Mesenteric fat pad (tissue), 1 donor: ENCODE measurements around the gene CMTM1. TPM values are rescaled to one million over a fixed set of nuclear protein-coding genes. Genes with fewer than 3 reads are reported as not detected.

Experiments used
- DNase-seq: peaks from one replicate; pipeline ENCODE4 v3.0.0-alpha.2; 2020; ENCODE audit warnings: low spot score
- long read RNA-seq: library from polyadenylated mRNA; unstranded; transcript quantifications from one replicate; pipeline ENCODE4 v2.0.0, GENCODE V29; 2020
- total RNA-seq: library from RNA; stranded (reverse); fragmentation: NEBNext Ultra II Directional; extraction: Animal tissue kit (Norgen Biotek cat#: 25700); gene quantifications from one replicate; pipeline ENCODE4 v1.2.1, GENCODE V29; 2021
- donor health status: DM: yes; HTN: yes; CAD: no.

The CMTM1 gene, protein sequence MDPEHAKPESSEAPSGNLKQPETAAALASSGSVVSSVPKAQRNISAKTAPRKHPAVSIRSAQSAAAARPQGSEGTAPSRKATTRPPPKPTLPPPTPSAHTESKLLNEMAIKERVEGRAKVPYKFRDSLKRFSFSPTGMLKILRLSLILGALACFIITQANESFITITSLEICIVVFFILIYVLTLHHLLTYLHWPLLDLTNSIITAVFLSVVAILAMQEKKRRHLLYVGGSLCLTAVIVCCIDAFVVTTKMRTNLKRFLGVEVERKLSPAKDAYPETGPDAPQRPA
- 6.4 TPM for total RNA-seq
- long read RNA-seq, partial matches to known transcripts, result 0 of 1 reads
- long read RNA-seq, other reads (novel, unspliced or antisense), result 1 of 1 reads

DNA sequence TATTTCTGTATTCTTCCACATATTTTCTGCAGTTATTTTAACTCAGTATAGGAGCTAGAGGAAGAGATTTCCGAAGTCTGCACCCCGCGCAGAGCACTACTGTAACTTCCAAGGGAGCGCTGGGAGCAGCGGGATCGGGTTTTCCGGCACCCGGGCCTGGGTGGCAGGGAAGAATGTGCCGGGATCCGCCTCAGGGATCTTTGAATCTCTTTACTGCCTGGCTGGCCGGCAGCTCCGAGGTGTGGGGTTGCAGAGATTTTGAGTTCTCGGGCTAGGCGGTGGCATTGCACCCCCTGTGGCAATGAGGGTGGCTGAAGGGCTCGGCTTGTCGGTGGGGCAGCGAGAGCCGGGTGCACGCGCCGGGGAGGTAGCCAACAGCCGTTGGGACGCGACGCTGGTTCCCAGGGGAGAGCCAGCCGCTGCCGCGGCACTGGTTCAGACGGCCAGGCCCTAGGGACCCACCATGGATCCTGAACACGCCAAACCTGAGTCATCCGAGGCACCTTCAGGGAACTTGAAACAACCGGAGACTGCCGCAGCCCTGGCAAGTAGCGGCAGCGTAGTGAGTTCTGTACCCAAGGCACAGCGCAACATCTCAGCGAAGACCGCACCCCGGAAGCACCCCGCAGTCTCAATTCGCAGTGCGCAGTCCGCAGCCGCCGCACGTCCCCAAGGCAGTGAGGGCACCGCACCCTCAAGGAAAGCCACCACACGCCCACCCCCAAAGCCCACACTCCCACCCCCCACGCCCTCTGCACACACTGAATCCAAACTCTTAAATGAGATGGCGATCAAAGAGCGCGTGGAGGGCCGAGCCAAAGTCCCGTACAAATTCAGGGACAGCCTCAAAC, at the start of gene CMTM1:
TSS of gene CMTM1 (plus strand) at position 389 of the 851 bp plus-strand sequence. CDS start at position 464, 75 bp downstream.
- DNase-seq, result no peak

GRCh38 chr16:66516509-66516807, 49.8 kb upstream of the CMTM1 start:
- DNase-seq, result no peak

DNA sequence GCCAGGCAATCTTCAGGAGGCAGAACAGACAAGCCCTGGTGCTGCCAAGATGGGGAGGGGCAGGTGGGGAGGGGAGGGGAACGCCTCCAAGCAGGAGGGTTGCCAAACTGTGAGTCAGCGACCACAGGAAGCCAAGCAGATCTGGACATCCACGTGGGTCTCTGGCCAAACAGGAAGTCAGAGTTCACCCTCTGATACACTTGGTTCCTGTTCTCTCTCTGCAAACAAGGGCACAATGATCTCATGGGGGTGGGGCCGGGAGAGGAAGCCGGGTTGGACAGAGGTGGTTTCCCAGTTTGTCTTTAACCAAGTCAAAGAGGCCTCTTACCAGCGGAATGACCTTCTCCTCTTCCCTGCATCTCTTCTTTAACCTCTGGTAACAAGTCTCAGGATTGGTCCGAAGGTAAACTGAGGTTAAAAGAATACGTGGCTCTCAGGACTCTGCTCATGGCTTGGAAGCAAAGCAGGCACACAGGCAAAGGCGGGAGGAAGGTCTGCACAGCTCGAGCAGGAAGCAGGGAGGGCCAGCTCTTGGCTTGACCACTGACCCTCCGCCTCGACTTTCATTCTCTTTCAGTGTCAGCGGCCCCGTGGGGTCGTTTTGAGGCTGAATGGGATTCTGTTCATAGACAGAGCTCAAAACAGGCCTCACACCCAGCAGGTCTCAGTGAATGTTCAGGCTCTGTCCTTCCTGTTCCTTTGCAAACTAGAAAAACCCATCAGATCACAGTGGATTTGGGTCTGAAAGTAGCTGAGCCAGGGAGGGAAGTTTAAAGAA, 49.2 kb upstream of the CMTM1 start:
- peak; percentile 97 for DNase-seq

DNA sequence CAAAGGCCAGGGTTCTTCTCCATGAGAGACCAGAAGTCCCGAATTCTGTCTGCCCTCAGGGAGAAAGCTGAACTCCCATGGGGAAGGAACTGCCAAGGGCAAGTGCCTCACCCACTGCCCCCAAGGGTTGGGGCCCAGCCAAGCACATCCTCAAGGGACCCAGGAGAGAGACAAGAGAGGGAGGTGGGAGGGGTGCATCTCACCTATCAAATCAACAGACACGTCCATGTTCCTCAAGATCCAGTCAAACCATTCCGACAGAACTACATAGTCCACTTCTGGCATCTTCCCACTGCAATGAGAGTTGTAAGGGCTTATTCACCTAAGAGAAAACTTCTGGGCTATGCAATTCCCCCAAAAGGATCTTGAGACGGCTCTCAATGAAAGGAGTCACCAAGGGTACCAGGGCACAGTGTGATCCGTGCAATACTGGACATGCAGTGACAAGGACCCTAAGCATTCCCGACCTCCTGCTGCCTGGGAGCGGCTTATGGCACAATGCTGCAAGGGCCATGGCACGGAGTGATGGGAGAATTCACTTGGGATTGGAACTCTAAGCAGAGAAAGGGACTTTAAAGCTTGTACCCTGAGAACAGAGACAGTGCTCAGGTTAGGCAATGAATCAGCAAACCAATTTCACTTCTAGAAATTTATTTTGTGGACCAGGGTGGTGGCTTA, 48.5 kb upstream of the CMTM1 start:
- DNase-seq, result peak; percentile 62

- DNase-seq, result peak; percentile 62
These were observed 46.5 kb upstream of the CMTM1 start for GRCh38 chr16:66519482-66520373.

DNA sequence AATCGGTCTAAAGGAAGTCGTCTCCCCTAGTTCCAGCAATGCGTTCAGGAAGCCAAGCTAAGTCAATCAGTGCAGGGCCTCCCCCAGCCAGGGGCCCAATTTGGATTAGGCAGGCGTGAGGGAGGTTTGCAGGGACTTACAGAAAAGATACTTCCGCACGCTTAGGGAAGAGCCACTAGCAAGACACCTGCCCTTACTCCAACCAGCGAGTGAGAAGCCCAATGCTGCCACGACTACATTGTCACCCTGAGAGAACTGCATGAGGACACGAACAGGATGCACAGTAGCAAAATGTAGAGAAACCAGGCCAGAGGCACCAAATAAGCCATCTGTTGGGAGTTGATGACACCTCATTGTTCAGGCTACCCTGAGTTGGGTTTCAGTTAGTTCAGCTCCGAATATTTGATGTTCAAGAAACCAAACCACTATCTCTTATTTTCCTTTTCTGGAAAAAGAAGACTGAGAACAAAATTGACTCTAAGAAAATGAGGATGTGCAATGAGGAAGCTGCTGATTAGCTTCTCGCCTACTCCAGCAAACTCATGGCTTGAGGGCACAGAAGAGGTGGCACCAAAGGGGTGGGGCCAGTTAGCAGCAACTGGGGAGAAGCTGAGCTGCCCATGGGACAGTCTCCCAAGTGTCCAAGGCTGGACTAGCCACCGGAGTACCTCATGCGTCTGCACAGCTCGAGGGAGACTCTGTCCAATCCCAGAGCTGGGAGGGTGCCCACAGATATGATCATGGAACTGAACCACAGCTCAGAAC, 45.7 kb upstream of the CMTM1 start:
- peak; percentile 68 for DNase-seq

DNA sequence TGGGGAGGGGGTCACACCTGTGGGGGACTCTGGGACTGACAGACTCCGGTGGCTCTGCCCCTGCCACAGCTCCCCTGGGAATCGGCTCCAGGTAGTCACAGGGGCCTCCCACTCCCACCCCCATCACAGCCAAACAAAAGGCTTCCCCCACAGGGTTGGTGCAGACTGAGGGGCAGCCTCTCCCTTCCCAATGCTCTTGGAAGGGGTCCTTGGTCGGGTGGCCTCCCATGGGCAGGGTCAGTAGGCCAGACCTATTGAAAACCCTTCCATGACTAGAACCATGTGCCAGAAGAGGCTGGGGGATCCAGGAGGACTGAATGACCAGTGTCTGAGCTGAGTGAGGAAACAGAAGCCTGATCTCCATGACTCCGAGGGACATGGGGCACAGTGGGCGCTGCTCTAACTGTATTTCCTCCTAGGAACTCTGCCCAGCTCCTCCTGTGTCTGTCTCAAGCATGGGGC, 45.0 kb upstream of the CMTM1 start:
- DNase-seq, result peak; percentile 77

DNA sequence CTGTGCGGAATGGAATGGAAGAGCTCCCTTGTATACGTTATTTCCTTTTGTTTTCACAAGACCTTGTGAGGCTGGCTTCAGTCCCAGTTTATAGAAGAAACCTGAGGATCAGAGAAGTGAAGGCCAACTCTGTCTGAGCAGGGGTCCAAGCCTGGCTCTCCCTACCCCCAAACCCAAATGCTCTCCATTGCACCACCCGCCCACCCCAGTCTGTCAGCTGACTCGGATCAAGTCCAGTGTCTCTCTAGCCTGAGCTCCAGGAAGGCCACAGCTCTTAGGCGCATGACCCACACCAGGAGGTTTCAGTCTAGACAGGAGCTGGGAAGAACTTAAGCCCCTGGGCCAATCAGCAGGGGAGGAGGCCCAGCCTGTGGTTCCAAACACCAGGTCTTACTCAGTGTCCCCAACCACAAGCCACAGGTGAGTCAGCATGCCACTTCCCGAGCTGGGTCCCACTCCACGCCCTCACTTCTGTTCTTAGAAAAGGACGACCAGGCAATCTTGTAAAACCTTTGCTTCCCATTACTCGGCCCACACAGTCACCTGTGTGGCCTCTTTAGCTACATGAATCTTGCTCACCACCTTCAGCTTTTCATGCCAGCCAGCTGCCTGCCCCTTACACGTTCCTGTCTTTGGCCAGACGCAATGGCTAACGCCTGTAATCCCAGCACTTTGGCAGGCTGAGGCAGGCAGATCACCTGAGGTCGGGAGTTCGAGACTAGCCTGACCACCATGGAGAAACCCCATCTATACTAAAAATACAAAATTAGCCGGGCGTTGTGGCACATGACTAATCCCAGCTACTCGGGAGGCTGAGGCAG, 44.1 kb upstream of the CMTM1 start:
- peak; percentile 86 for DNase-seq

- no peak for DNase-seq
These were observed 43.2 kb upstream of the CMTM1 start for GRCh38 chr16:66522816-66523590.

GRCh38 chr16:66523861-66524354, 42.3 kb upstream of the CMTM1 start:
- DNase-seq, result peak; percentile 64

GRCh38 chr16:66524601-66525164, 41.6 kb upstream of the CMTM1 start:
- peak; percentile 57 for DNase-seq

GRCh38 chr16:66525396-66526180, 40.7 kb upstream of the CMTM1 start:
- DNase-seq, result peak; percentile 35

GRCh38 chr16:66528294-66528693, 37.9 kb upstream of the CMTM1 start:
- DNase-seq, result no peak

DNA sequence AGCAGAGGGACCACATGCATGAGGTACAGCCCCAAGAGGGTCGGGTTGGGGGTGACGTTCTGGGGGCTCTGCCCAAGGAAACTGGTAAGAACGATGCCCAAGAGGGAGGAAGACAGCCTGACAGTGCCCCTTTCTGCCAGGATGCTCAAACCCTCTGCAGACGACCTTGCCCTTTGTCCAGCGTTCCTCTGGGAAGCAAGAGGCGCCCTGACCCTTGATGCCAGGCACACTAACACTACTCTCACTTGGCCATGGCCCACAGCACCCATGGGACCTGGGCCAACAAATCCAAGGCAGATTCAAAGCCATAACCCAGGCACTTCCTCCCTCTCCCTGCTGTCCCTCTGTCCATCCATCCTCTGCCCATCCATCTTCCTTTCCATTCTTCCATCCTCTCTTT, 36.8 kb upstream of the CMTM1 start:
- DNase-seq, result no peak

GRCh38 chr16:66534376-66534799, 31.9 kb upstream of the CMTM1 start:
- DNase-seq, result no peak

- DNase-seq, result no peak
These were observed 29.7 kb upstream of the CMTM1 start for GRCh38 chr16:66536525-66536924.
